K562 (cell line): ENCODE measurements around the gene TMEFF2. TPM values are rescaled to one million over a fixed set of nuclear protein-coding genes. Genes with fewer than 3 reads are reported as not detected.

Experiments used
- ATAC-seq: fragments of 200-7000 bp; cut with Tn5 transposase; 3 replicates; pipeline ENCODE4 v1.9.1; 2020; ENCODE audit warnings: moderate library complexity
- BruUV-seq: library from RNA; stranded (reverse); fragments of 400-500 nt; replicated peaks from 2 replicates; lab custom pipeline; 2021; lab: Mats Ljungman, UMichigan
- CTCF ChIA-PET: fragments of 300-600 bp; formaldehyde crosslinking; extraction: SDS; loops from one replicate; lab custom pipeline; 2021; ENCODE audit warnings: low intra/inter-chr PET ratio; lab: Yijun Ruan, JAX
- POLR2A ChIA-PET: fragments of 300-600, 350-650 bp; sonication (Branson Sonifier 250); formaldehyde crosslinking; extraction: SDS; loops from one replicate; lab custom pipeline; 2021; ENCODE audit warnings: antibody characterized with exemption, inconsistent platforms; lab: Yijun Ruan, JAX
- DNase-seq, 4 experiments: peaks; one replicate each; pipeline versions ENCODE4 v3.0.0 to v3.0.0-alpha.2; 2011 to 2018; ENCODE audit warnings: low spot score in 3 of 4, mixed read lengths in 3 of 4; ENCODE audit errors: extremely low read depth in 1 of 4
- FAIRE-seq: peaks from 2 replicates; lab custom pipeline; 2011; peaks lifted over from hg19 to GRCh38; lab: Jason Lieb, UNC
- H2AFZ ChIP-seq: 2 replicates; pipeline ENCODE4 v1.6.0; 2011; ENCODE audit warnings: low read depth, low read length, control low read depth, inconsistent platforms
- H3K27ac ChIP-seq: fragments of 200-600 bp; 3 replicates; pipeline ENCODE4 v1.8.0; 2011; ENCODE audit warnings: low read depth, mild to moderate bottlenecking, control low read depth, inconsistent platforms, low read length, moderate library complexity, mixed read lengths; ENCODE audit errors: extremely low read depth
- H3K27me3 ChIP-seq, 2 experiments: fragments of 300-600 bp in 1 of 2; 2 replicates in 1 of 2; 3 replicates in 1 of 2; pipeline versions ENCODE4 v1.6.0 to v1.8.0; 2011; ENCODE audit warnings: inconsistent platforms in 2 of 2, low read length in 2 of 2, mild to moderate bottlenecking in 1 of 2, mixed read lengths in 1 of 2, moderate library complexity in 1 of 2; ENCODE audit not compliant: control insufficient read depth in 2 of 2, insufficient read depth in 2 of 2
- H3K36me3 ChIP-seq: fragments of 300-600 bp; 3 replicates; pipeline ENCODE4 v1.8.0; 2011; ENCODE audit warnings: mild to moderate bottlenecking, low read length, inconsistent platforms; ENCODE audit not compliant: control insufficient read depth, insufficient read depth
- H3K4me1 ChIP-seq, 2 experiments: fragments of 200-600 bp in 1 of 2; replicated peaks in 1 of 2; 2 replicates in 1 of 2; 3 replicates in 1 of 2; pipeline versions ENCODE4 v1.5.1 to v1.8.0; 2011; ENCODE audit warnings: inconsistent platforms in 2 of 2, low read length in 2 of 2, mild to moderate bottlenecking in 1 of 2, mixed read lengths in 1 of 2, moderate library complexity in 1 of 2; ENCODE audit not compliant: control insufficient read depth in 2 of 2, insufficient read depth in 2 of 2
- H3K4me2 ChIP-seq: 2 replicates; pipeline ENCODE4 v1.6.1; 2011; ENCODE audit warnings: low read length, control low read depth, inconsistent platforms, mixed read lengths; ENCODE audit not compliant: insufficient read depth
- H3K4me3 ChIP-seq: fragments of 200-600 bp; sonication (generic), shearing (Covaris generic); 2 replicates; pipeline ENCODE4 v1.5.1; 2016; ENCODE audit warnings: control low read depth, inconsistent platforms
- H3K79me2 ChIP-seq: fragments of 200-600 bp; 3 replicates; pipeline ENCODE4 v1.8.0; 2011; ENCODE audit warnings: low read length, inconsistent platforms; ENCODE audit not compliant: control insufficient read depth, insufficient read depth
- H3K9ac ChIP-seq, 2 experiments: 2 replicates each; pipeline versions ENCODE4 v1.6.0 to v1.6.1; 2011; ENCODE audit warnings: low read depth in 2 of 2, low read length in 2 of 2, control low read depth in 1 of 2, inconsistent platforms in 1 of 2, mild to moderate bottlenecking in 1 of 2, mixed read lengths in 1 of 2; ENCODE audit not compliant: insufficient read depth in 1 of 2
- H3K9me1 ChIP-seq: one replicate; pipeline ENCODE4 v1.6.0; 2011; ENCODE audit warnings: inconsistent platforms, mild to moderate bottlenecking, low read length, moderate library complexity; ENCODE audit not compliant: control insufficient read depth, insufficient read depth
- H3K9me3 ChIP-seq: replicated peaks from 2 replicates; pipeline ENCODE4 v1.5.1; 2011; ENCODE audit warnings: low read depth, low read length, inconsistent platforms; ENCODE audit not compliant: control insufficient read depth, insufficient read depth
- H4K20me1 ChIP-seq: replicated peaks from 2 replicates; pipeline ENCODE4 v1.6.1; 2011; ENCODE audit warnings: low read length, inconsistent platforms, mixed read lengths; ENCODE audit not compliant: control insufficient read depth, insufficient read depth
- HNRNPH1 ChIP-seq: fragments of 200-400 bp; formaldehyde crosslinking; optimal IDR thresholded peaks from 2 replicates; pipeline ENCODE3; 2017; ENCODE audit warnings: low read depth, mild to moderate bottlenecking, low read length, moderate library complexity
- TAF15 ChIP-seq: fragments of 200-400 bp; formaldehyde crosslinking; IDR thresholded peaks from 2 replicates; pipeline ENCODE4 v1.6.1; 2017; ENCODE audit warnings: mild to moderate bottlenecking, low read depth, low read length, moderate library complexity
- TRIM28 ChIP-seq: fragments of 450-650 bp; IDR thresholded peaks from 2 replicates; pipeline ENCODE4 v1.6.1; 2017
- XRCC4 ChIP-seq: IDR thresholded peaks from one replicate; pipeline ENCODE4 v1.6.1; 2011; ENCODE audit not compliant: insufficient read depth, insufficient read length; ENCODE audit errors: extremely low read depth
- ZNF197 ChIP-seq: fragments of 200-800 bp; sonication (Bioruptor generic); IDR thresholded peaks from 2 replicates; pipeline ENCODE4 v1.6.1; 2016; ENCODE audit warnings: low read depth, missing genetic modification characterization, missing compliant biosample characterization
- ZNF395 ChIP-seq: fragments of 200-800 bp; sonication (Bioruptor generic); IDR thresholded peaks from 2 replicates; pipeline ENCODE4 v1.6.1; 2017; ENCODE audit warnings: missing genetic modification characterization, missing compliant biosample characterization
- ZNF444 ChIP-seq: fragments of 250-450 bp; sonication (Bioruptor Pico); IDR thresholded peaks from 2 replicates; pipeline ENCODE4 v1.4.0; 2020; ENCODE audit warnings: mild to moderate bottlenecking, moderate library complexity
- WGBS: fragments of 100-300 bp; shearing (Covaris generic); methylation state at CpG from one replicate; pipeline ENCODE4 v1.1.6; 2016; ENCODE audit warnings: low coverage, mixed read lengths; ENCODE audit not compliant: insufficient coverage; ENCODE audit errors: missing lambda C conversion rate; 5-methylcytosine and 5-hydroxymethylcytosine counted together
- in situ Hi-C: fragments of 300-500 bp; cut with MboI; formaldehyde crosslinking; loops from 4 replicates; pipeline ENCODE4 v1.15.0; 2018; ENCODE audit warnings: inconsistent platforms, mixed read lengths
- intact Hi-C: fragments of 100-400 bp; cut with micrococcal nuclease; formaldehyde crosslinking; loops from 2 replicates; pipeline ENCODE4 v1.14.2; 2022
- polyA plus RNA-seq, 8 experiments: library from polyadenylated mRNA; depleted of rRNA in 4 of 8; stranded (reverse) in 5 of 8; unstranded in 3 of 8; fragments of >200 nt; fragmentation: Nextera tagmentation in 2 of 8; fragmentation: Illumina TruSeq in 1 of 8; extraction: Ambion mirVana in 2 of 8; extraction: Trizol in 1 of 8; gene quantifications; 2 replicates each; pipeline versions ENCODE4 v1.2.1 to v1.2.3, GENCODE V29; 2011 to 2014; ENCODE audit warnings: inconsistent platforms in 1 of 8, missing spikeins in 1 of 8
- total RNA-seq, 7 experiments: library from RNA; depleted of rRNA in 6 of 7; stranded (reverse); fragments of >200 nt in 6 of 7; fragmentation: Illumina TruSeq in 2 of 7; extraction: Trizol in 2 of 7; gene quantifications; 2 replicates each; pipeline versions ENCODE4 v1.2.1 to v1.2.3, GENCODE V29; 2011 to 2021; ENCODE audit warnings: low replicate concordance in 1 of 7
- TF ChIP-seq, protein P1 (sequence below), 2 experiments: fragments of 250-450 bp in 1 of 2; fragments of 450-650 bp in 1 of 2; sonication (Bioruptor Pico) in 1 of 2; IDR thresholded peaks; 2 replicates each; pipeline versions ENCODE4 v1.6.1 to v1.8.0; 2016 to 2021; ENCODE audit warnings: mild to moderate bottlenecking in 2 of 2, moderate library complexity in 2 of 2, missing compliant biosample characterization in 1 of 2, missing genetic modification characterization in 1 of 2
- TF ChIP-seq, protein P2 (sequence below): IDR thresholded peaks from 3 replicates; pipeline ENCODE4 v1.6.1; 2011; ENCODE audit warnings: borderline replicate concordance, mild to moderate bottlenecking; ENCODE audit not compliant: insufficient read length, insufficient read depth

The TMEFF2 gene
- total and polyA plus RNA-seq, 9 of the 15 experiments (the other 6 are each of a cell fraction or from before 2014, with no cell fraction given), result 1.4 TPM; not detected in 8

DNA sequence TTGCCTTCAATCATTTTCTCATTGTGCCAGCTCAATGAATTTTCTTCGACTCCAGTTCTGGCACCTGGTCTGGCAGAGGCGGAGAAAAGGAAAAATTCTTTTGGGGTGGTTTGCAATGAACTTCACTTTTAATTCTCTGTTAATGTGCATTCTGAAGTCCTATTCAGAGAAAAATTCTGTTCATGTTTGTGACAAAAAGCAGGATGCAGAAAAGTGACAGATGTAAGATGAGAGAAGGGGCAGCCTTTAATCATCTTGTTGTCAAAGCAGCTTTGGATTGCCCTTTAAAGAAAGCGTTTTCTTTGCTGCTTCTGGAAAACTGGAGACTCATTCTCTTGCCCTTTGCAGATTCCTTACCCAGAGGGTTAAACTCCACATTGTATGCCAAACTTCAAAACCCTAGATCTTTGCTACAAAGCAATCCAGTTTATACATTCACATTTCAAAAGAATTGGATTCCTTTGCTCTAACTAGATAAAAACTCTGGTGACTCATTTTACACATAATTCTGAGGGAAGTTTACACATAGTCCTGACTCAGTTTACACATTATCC lies 253.3 kb downstream of the TMEFF2 start:
- H3K4me1 ChIP-seq, result no peaks in the 10 kb centered on the region; a peak in 2 of 5 replicates
- ChIA-PET POLR2A (interaction anchor here (0.8 kb wide), 1 partner anchor 20 kb away, joined by 3 read pairs; no protein-coding TSS in a partner anchor), CTCF (no interaction called here)
- H2AFZ ChIP-seq, result no peak overlapping the region
- no peak for DNase-seq
- H4K20me1 ChIP-seq, result no peaks in the 10 kb centered on the region
- no peaks in the 10 kb centered on the region for H3K79me2 ChIP-seq
- no peak for ATAC-seq
- H3K27ac ChIP-seq, result no peak overlapping the region
- no peak overlapping the region for H3K9ac ChIP-seq
- 60% methylated on average over 3 of the region's 3 CpGs for WGBS
- no peak for TF ChIP-seq TRIM28
- no peak for TF ChIP-seq ZNF197 (CRISPR knock-in tag)
- TF ChIP-seq HNRNPH1, result no peak
- TF ChIP-seq ZNF444 (CRISPR knock-in tag), result no peak
- no peak for TF ChIP-seq XRCC4
- TF ChIP-seq ZNF395 (CRISPR knock-in tag), result no peak
- no peak for TF ChIP-seq TAF15
- TF ChIP-seq, protein P1, sequence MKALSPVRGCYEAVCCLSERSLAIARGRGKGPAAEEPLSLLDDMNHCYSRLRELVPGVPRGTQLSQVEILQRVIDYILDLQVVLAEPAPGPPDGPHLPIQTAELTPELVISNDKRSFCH (CRISPR knock-in tag; IDR thresholded peaks at IDR 0.05), result no peak
- TF ChIP-seq, protein P1 (tag; IDR thresholded peaks at IDR 0.05), result no peak
- TF ChIP-seq, protein P2, sequence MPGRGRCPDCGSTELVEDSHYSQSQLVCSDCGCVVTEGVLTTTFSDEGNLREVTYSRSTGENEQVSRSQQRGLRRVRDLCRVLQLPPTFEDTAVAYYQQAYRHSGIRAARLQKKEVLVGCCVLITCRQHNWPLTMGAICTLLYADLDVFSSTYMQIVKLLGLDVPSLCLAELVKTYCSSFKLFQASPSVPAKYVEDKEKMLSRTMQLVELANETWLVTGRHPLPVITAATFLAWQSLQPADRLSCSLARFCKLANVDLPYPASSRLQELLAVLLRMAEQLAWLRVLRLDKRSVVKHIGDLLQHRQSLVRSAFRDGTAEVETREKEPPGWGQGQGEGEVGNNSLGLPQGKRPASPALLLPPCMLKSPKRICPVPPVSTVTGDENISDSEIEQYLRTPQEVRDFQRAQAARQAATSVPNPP, result no peak
- no peak for FAIRE-seq
- no peaks in the 10 kb centered on the region for H3K27me3 ChIP-seq
- intact Hi-C loops, result no loop called here
- H3K9me3 ChIP-seq, result no peaks in the 10 kb centered on the region
- in situ Hi-C loops, result no loop called here
- no peaks in the 10 kb centered on the region for H3K36me3 ChIP-seq
- BruUV-seq, result no TSS peak
- no peaks in the 10 kb centered on the region for H3K9me1 ChIP-seq
- H3K4me3 ChIP-seq, result no peak overlapping the region
- H3K4me2 ChIP-seq, result no peak overlapping the region
